HG03095 (cell line): ENCODE data around the gene CA9.

Source experiments
- ATAC-seq: cut with Tn5 transposase; IDR thresholded peaks from one replicate; pipeline ENCODE4 v1.9.1; 2021; ENCODE audit warnings: moderate library complexity; ENCODE audit not compliant: unreplicated experiment

Gene CA9

DNA sequence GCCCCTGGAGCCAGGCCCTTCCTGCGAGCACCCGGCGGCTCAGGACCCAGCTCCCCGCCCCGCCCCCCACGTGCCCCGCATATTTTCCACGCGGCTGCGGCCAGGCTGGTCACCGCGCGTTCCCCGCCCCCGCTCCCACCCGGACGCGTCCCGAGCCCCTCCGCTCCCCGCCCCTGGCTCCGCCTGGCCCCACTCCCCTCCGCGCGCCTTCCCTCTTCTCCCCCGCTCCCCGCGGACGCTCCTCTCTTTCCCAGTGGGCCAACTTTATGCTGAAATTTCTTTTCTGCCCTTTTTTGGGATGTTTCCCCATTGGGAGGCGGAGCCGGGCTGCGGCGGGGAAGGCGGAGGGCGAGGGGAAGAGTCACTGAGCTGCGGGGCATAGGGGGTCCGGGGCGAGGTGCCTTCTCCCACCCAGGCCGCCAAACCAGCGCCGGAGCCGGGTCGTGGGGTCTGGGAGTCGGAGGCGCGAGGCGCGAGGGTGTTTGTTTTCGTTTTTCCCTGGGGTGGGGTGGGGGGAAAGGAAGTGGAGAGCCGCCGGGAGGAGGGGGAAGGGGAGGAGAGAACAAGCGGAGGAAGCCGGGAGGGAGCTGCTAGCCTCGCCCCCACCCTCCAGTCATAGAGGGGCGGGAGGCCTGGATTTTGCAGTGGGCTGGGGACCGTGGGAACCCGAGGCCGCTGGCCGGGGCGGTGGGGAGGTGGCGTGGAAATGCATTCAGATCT is 17.0 kb downstream of the CA9 start:
- no peak for ATAC-seq

DNA sequence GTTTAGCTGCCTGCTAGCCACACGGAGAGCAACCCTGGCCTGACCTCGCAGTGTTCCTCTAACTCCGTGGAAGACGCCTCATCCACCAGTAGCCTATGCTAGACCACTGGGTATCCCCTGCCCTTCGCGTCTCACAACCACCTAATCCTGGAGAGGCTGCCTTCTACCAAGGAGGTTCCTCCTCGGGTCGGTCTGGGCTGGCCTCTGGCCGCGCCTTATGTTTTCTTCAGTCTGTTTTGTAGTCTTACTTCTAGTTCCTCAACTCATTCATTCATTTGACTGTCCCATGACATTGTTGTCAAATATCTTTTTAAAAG is 17.6 kb downstream of the CA9 start:
- ATAC-seq, result no peak

DNA sequence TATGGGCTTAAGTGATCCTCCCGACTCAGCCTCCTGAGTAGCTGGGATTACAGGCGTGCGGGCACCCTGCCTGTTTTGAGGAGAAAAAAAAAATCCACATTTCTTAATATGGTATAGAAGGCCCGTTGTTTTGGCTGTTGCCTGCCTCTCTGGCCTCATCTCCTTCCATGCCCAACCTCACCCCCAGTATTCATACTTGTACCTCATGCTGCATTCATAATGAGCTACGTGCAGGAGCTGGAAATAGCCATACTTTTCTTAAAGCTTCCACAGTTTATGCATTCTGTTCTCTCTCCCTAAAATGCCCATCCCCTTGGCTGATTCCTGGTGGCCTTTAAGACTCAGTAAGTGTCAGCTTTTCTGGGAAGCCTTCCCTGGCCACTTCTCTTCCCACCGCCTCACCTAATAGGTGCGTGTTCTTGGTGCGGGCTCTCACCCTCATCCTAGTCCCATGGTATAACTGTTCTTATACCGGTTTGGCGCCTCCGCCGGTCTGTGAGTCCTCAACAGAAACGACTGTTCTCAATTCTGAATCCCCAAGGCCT is 18.1 kb downstream of the CA9 start:
- ATAC-seq, result no peak

DNA sequence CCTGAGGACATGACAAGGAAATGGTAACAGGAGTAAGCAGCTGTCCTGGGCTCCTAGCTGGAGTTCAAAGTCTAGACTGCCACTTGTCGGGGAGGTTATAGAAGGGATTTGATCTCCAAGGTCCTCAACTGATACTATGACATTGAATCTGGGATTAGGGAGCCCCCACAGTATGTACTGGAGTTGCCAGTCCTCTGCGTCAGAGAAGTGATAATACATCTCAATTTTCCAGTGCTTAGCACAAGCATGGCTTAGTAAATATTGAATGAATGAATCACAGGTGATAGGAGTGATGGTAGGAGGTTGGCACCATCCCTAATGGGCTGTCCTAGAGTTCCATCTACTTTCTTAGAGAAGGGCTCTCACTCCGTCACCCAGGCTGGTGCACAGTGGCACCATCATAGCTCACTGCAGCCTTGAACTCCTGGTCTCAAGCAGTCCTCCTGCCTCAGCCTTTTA is 22.2 kb downstream of the CA9 start:
- ATAC-seq, result no peak

DNA sequence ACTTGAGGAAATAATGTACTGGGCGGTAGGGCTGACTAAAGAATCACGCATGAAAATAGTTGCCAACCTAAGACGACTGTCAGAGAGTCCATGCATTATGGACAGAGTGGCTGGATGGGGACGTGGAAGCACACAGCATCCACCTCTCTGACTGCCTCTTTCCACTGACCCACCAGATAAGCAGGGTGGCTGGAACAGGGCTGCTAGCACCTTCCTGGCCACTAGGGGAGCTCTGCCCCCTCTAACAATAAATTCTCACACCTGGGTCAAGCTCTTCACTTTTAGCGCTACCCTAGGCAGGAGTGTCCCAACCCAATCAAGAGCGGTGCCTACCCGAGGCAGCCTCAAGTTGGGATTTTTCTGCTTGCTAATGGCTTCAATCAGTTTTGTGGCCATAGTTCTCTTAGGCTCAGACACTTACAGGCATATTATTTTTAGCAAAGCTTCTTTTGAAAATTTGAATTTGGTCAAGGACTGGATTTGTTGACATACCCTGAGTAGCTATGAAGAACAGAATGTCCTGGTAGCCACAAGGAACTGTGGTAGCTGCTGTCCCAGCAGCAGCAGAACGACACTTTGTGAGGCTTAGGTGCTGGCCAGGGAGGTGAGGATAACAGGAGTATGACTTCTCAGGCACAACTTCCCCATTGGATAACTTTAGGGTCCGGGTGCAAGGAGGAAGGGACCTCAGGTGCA is 22.9 kb downstream of the CA9 start:
- ATAC-seq, result no peak

DNA sequence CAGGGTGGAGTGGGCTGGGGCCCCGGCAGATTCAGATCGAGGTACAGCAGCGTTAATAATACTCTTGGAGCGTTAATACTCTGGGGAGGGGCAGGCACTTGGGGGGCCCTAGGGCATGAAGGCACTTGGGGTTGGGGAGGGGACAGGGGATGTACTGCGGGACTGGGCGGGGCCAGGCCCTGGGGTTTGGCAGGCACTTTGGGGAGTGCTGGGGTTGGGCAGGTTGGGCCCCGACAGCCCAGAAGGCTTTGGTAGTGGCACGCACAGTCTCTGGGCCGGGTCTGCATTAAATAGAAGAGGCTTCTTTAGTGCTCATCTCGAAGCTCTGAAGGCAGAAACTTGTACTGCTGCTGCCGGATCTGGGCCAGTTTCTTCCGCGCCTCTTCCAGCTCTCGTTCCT is 23.8 kb downstream of the CA9 start:
- ATAC-seq, result no peak

DNA sequence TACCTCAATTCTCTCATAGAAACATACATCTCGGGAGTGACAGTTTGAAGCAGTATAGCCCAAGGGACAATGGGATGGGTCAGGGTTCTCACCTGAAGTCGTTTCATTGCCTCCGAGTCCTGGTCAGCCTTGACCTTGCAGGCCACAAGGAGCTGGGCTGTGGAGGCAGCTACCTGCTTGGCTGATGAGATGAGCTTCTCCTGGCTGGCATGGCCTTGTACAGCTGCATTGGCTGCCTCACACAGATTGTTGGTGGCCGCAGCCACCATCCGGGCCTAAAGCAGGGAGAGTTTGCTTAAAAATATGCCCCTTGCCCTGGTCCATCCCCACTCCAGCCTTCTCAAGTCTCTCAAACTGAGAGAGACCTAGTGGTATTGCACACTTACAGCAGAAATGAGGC is 24.5 kb downstream of the CA9 start:
- ATAC-seq, result no peak

DNA sequence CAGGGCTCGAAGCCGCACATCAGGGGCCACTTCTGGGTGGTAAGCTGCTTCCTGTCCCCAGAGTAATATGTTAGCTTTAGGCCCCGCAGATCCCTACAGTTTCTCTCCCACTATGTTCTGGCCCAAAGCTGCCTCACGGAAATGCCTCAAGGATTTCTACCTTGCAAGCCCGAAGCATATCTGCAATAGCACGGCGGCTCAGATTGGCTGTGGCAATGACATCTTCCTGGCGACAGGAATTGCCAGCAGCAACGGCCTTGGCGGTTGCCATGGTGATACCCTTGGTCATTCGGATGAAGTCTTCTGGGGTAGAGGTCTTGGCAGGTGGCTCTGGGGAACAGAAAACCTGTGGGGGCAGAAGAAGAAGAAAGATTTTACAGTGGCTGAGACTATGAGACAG is 26.3 kb downstream of the CA9 start:
- ATAC-seq, result no peak

DNA sequence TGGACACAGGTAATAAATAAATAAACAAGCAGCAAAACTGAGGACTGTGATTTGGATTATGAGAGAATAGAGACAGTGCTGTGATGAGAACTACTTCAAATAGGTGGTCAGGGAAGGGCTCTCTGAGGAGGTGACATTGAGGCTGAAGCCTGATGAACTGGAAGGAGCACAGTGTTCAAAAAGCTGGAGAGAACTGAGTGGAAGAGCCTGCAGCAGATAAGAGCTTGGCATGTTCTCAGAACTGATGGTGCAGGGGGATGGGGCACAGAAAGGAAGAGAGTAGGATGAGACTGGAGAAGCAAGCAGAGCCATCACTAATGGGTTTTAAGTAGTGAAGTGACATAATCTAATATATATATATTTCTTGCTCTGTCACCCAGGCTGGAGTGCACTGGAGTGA is 27.2 kb downstream of the CA9 start:
- no peak for ATAC-seq

DNA sequence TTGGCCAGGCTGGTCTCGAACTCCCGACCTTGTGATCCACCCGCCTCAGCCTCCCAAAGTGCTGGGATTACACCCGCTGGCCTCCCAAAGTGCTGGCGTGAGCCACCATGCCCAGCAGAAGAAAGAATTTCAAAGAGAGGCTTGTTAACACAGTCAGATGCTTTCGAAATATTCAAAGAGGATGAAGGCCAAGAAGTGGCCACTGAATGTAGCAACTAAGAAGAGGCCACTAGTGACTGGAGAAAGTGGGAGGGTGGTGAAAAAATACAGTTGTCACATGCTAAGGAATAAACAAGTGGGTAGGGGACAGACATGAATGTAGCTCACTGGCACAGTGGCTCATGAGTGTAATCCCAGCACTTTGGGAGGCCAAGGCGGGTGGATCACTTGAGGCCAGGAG is 29.0 kb downstream of the CA9 start:
- no peak for ATAC-seq

DNA sequence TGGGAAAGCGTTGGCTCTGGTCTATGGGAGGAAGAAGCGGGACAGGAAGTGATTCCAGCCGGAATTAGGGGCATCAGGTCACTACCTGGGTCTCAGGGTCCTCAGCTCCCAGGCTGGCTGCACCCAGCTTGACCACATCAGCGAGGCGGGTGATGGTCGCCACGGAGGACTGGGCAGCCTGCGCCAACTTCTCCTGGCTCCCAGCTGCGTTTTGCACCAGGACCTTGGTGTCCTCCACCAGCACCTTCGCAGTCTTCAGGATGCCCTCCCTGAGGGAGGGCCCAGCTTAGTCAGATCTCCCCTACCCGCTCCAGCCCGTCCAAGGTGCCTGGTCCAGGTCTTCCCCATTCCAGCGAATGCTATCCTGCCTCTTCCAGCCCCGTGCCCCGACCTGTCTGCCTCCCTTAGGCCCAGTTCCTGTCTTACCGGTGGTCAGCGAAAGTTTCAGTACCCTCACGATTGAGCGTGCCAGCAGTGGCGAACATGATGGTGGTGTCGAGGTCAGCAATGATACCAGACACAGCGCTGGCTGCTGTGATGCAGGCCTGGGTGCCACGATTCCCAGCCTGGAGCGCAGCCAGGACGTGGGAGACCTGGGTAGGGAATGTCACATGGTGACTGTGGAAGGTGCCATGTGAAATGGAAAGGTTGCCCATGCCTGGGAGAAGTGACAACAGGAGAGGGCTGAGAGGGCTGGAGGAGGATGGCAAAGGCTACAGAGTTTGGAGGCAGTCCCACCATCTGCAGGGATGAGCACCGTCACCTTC is 30.4 kb downstream of the CA9 start:
- ATAC-seq, result no peak

DNA sequence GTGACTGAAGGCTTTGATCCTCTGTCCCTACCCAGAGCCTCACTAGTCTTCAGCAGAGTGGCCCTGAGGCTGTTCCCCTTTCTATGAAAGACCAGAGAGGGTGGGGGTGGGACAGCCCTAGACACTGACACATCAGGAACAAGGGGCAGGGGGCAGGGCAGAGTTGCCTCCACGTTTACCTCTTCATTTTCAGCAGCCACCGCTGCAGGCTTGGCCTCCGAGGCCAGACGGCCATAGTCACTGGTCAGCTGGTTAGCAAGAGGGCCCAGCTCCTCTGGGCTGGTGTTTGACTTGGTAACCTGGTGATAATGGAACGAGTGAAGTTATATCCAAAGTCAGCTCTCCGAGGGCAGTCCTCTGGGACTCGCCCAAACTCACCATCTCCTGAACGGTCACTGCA is 31.6 kb downstream of the CA9 start:
- ATAC-seq, result no peak

DNA sequence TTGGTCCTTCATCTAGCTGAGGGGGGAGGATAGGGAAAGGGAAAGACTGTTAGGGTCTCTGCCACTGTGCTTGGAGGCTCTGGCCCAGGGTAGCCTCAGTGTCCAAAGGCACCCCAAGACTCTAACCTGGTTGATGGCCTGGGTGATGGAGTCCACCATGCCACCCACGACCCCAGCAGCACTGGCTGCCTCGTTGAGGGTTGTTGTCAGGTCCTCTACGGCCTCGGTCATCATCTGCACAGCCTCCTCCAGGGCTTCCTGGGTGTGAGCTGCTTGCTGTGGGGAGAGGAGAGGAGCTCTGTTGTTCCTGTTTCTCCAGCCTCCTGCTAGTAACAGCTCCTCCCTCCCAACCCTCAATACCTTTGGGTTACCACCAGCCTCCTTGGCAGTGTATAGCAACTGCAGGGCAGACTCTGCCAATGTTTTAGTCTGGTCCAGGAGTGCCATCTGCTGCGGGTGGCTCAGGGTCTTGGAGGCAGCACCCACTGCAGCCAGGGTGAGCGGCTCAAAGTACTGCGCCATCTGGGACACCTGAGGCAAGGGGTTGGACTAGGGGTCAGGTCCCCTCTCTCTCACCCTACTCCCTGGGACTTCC is 32.2 kb downstream of the CA9 start:
- no peak for ATAC-seq

DNA sequence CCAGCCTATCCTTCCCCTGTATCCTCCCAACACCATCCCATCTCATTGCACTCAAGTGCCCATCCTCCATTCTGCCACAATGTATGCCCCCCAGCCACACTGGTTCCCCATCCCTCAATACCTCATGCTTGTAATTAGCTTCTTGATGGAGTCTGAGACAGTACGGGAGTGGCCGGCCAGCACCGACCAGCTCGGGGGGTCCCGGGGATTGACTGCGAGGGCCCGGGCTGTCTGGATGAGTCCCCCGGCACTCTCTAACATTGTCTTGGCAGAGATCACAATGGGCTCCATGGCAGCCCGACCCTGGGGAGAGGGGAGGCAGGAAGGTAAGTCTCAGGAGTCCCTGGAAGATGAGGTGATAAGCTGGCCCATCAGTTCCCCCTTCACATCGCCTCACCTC is 33.2 kb downstream of the CA9 start:
- no peak for ATAC-seq

DNA sequence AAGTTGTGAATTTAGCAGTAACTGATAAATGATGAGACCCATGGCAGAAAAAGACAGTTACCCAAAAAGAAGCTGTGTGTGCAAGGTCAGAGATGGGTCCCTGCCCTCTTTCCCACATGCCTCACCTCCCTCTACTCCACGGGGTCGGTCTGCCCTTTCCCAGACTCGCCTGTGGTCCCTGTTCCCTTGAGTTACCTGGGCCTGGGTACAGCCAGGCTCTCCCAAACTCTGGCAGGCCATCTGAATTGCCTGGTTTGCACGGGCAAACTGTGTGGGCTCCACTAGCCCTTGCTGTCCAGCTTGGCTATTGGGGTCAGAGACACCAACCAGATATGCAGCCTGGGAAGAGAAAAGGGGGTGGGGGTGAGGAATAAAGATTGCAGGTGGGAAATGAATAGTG is 34.4 kb downstream of the CA9 start:
- no peak for ATAC-seq

DNA sequence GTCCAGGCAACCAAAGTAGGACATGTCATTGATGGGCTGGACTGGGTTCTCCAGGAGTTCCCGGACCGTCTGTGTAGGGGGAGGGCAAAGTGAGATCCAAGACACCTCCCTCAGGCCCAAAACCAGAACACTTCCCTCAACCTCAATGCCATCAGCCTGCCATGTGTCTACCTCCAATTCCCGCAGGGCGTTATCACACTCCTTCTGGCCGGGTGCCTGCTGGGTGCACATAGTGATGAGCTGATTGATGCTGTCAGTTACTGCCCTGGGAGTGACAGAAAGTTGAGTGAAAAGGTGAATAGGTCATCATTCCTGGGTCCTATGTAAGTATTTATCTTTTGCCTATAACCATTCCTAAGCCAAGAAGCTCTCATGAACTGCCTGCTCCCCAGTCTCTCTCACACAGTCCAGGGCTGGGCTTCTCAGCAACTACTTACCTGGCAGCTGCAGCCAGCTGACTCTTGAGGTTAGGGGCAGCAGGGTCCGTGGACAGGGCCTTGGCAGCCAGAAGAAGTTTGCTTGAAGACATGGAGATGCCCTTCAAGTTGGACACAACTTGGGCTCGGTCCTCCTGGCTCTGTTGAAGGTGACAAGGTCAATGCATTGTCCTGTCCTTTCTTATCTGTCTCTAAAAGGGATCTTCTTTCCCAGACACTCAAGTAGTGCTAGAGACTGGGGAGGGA is 37.2 kb downstream of the CA9 start:
- no peak for ATAC-seq

DNA sequence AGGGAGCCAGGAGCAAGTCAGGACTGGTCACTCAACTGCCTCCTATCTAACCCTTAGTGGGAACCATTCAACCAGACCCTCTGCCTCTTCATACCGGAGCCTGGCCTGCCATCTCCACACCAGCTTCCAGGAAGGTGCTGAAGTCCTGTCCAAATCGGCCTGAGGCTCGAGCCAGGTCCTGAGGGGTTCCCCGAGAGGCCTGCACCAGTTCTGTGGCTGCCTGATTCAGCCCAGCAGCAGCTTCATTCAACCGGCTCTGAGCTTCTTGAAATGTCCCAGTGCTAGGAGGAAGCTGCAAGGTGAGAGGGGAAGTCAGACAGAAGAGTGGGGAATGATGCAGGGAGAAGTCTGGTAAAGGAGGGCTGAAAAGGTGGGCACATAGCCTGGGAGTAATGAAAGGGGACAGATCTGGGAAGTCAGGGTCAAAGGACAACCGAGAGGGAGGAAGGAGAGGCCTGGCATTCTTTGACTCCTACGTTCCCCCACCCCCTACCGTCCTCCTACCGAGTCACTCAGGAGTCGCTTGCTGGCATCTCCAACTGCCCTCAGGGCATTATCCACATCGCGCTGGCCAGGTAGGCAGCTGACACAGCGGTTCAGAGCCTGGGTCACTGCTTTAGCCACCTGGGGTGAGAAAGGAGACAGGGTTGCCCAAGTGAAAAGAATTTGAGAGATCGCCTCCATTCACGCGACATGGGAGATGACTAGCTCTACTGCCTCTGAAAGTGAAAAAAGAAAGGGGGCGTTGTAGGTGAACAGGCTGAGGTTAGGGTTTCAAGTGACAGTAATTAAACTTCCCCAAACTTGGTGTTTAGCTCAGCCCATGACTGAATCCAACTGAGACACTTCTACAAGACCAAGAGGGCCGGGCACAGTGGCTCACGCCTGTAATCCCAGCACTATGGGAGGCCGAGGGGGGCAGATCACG is 38.0 kb downstream of the CA9 start:
- peak; percentile 63 for ATAC-seq

DNA sequence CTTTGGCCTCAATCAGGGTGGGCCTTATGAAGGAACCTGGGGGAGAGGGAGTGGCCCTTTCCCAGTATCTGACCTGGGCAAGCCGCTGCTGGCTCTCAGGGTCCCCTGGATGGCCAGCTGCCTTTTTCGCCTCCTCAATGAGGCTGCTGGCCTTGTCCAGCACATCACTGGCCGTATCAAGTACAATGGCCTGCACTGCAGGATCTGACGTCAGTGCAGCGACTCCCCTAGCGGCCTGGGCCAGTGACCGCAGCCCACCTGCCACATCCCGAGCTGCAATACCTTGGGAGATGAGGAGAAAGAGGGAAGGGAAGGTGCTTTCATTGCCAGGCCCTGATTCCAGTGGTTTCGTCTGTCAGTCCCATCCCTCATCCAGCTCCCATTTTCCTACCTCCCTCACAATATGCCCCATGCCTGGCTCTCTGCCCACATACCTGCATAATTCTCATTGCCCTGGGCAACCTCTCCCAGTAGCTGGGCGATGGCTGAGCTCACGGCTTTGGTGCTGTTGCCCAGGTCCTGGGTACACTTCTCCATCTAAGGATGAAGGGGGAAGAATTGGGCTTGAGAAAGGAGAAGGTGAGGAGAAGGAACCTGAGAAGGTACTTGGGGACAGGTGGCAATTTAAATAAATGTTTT is 39.2 kb downstream of the CA9 start:
- no peak for ATAC-seq

DNA sequence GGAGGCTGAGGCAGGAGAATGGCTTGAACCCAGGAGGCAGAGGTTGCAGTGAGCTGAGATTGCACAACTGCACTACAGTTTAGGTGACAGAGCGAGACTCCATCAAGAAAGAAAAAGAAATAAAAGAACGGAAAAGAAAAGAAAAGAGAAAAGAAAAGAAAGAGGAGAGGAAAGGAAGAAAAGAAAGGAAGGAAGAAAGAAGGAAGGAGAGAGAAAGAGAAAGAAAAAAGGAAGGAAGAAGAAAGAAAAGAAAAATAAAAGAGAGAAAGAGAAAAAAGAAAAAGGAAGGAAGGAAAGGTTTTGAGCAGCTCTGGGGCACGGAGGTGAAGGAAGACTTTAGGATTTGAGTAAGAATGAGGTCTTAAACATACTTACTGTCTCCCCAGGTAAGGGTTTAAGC is 39.9 kb downstream of the CA9 start:
- no peak for ATAC-seq
